ENCODE measurements around the gene COL8A1.

Gene COL8A1

DNA sequence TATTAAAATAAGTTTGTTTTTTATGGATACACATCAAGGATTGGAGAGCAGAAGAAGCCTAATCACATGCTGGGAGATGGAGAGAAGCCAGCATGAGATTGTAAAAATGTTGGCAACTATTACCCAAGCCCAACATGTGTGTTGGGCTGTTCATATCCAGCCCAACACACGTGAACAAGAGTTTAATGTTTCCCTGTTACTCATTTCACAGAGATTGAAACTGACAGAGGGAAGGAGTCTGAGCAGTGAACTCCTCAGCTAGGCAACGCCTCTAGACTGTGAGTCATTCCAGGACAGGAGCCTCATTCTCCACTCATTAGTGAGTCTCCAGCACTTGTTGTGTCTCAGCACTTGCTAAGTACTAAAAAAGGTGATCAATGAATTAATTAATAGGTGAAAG, 136.1 kb downstream of the COL8A1 start:
- Histone ChIP-seq H3K9ac (ENCODE audit: low read length) (no peak overlapping the region), H3K9me3 (ENCODE audit: insufficient read depth, low read depth, low read length) (no peaks in the 10 kb centered on the region), H4K8ac (ENCODE audit: low read depth, low read length) (no peak overlapping the region), H3K18ac (ENCODE audit: low read length) (no peak overlapping the region), H3K36me3 (ENCODE audit: control insufficient read depth in 1 of 2, insufficient read depth in 2 of 2, low read length in 2 of 2) (no peaks in the 10 kb centered on the region), H2BK12ac (ENCODE audit: low read length) (no peak overlapping the region), H3K23ac (ENCODE audit: low read length) (no peak overlapping the region), H3K4me3 (ENCODE audit: low read depth, low read length) (no peak overlapping the region), H2AK5ac (ENCODE audit: low read length) (no peak overlapping the region), H4K91ac (ENCODE audit: low read depth, low read length) (no peak overlapping the region), H2BK5ac (ENCODE audit: low read depth, low read length, poor library complexity) (no peak overlapping the region), H3K79me2 (ENCODE audit: control insufficient read depth, insufficient read depth, low read length, poor library complexity) (no peaks in the 10 kb centered on the region), H3K79me1 (ENCODE audit: low read length) (no peaks in the 10 kb centered on the region), H3K4ac (ENCODE audit: low read depth, low read length) (no peak overlapping the region), H3K14ac (ENCODE audit: low read length) (no peak overlapping the region), H2BK120ac (ENCODE audit: insufficient read depth, low read length, poor library complexity) (no peak overlapping the region), H3K4me1 (ENCODE audit: control insufficient read depth in 1 of 2, insufficient read depth in 2 of 2, low read length in 2 of 2) (peaks cover 2% of the 10 kb centered on the region in 2 experiments), H3K27ac (ENCODE audit: low read depth, low read length) (no peak overlapping the region), H3K4me2 (ENCODE audit: low read length) (no peak overlapping the region), H4K12ac (ENCODE audit: low read depth, low read length) (no peak overlapping the region), H3K27me3 (ENCODE audit: insufficient read depth, low read length) (no peaks in the 10 kb centered on the region), H2AFZ (ENCODE audit: insufficient read depth, low read length, poor library complexity) (no peak overlapping the region)
- no CpG with 5 or more reads among the region's 2 CpGs for WGBS (ENCODE audit: extremely low coverage, insufficient coverage, insufficient read length)
- DNase-seq, result peak; percentile 51 to 69

DNA sequence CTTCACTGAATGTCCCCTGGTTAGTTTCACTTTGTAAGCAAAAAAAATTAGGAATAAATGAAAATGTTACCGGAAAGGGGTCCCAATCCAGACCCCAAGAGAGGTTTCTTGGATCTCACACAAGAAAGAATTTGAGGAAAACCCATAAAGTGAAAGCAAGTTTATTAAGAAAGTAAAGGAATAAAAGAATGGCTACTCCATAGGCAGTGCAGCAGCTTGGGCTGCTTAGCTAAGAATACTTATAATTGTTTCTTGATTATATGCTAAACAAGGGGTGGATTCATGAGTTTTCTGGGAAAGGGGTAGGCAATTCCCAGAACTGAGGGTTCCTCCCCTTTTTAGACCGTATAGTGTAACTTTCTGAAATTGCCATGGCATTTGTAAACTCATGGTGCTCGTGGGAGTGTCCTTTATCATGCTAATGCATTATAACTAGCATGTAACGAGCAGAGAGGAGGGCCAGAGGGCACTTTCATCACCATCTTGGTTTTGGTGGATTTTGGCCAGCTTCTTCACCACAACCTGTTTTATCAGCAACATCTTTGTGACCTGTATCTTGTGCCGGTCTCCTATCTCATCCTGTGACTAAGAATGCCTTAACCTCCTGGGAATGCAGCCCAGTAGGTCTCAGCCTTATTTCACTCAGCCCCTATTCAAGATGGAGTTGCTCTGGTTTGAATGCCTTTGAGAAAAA, 138.3 kb downstream of the COL8A1 start:
- Histone ChIP-seq H3K4me2 (ENCODE audit: low read length) (no peak overlapping the region), H3K4ac (ENCODE audit: low read depth, low read length) (no peak overlapping the region), H3K18ac (ENCODE audit: low read length) (no peak overlapping the region), H3K14ac (ENCODE audit: low read length) (no peak overlapping the region), H3K4me3 (ENCODE audit: low read depth, low read length) (no peak overlapping the region), H2AFZ (ENCODE audit: insufficient read depth, low read length, poor library complexity) (no peak overlapping the region), H4K91ac (ENCODE audit: low read depth, low read length) (no peak overlapping the region), H3K9ac (ENCODE audit: low read length) (no peak overlapping the region), H3K9me3 (ENCODE audit: insufficient read depth, low read depth, low read length) (no peaks in the 10 kb centered on the region), H2BK5ac (ENCODE audit: low read depth, low read length, poor library complexity) (no peak overlapping the region), H3K23ac (ENCODE audit: low read length) (no peak overlapping the region), H3K36me3 (ENCODE audit: control insufficient read depth in 1 of 2, insufficient read depth in 2 of 2, low read length in 2 of 2) (no peaks in the 10 kb centered on the region), H4K8ac (ENCODE audit: low read depth, low read length) (no peak overlapping the region), H3K27ac (ENCODE audit: low read depth, low read length) (no peak overlapping the region), H2BK120ac (ENCODE audit: insufficient read depth, low read length, poor library complexity) (no peak overlapping the region), H3K79me1 (ENCODE audit: low read length) (no peaks in the 10 kb centered on the region), H4K12ac (ENCODE audit: low read depth, low read length) (no peak overlapping the region), H2AK5ac (ENCODE audit: low read length) (no peak overlapping the region), H3K4me1 (ENCODE audit: control insufficient read depth in 1 of 2, insufficient read depth in 2 of 2, low read length in 2 of 2) (peaks cover 2% of the 10 kb centered on the region in 2 experiments), H3K27me3 (ENCODE audit: insufficient read depth, low read length) (no peaks in the 10 kb centered on the region), H3K79me2 (ENCODE audit: control insufficient read depth, insufficient read depth, low read length, poor library complexity) (no peaks in the 10 kb centered on the region), H2BK12ac (ENCODE audit: low read length) (no peak overlapping the region)
- WGBS (ENCODE audit: extremely low coverage, insufficient coverage, insufficient read length), result no CpG with 5 or more reads among the region's 5 CpGs
- DNase-seq, result peak; percentile 58 to 78

DNA sequence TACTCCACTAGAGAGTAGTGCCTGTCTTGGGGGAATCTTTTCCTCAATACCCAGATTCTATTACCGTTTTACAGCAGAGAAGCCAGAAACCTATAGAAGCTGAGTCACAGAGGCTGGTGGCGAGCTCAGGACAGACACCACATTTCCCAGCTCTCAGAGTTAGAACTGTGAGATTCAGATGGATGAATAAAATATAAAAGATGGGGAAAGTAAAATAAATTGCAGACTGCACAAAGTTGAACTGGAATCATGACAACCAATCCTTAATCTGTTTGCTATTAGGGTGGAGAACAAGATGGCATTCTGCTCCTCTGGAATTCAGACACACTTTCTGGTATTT, 138.8 kb downstream of the COL8A1 start:
- Histone ChIP-seq H3K4me3 (ENCODE audit: low read depth, low read length) (no peak overlapping the region), H3K79me2 (ENCODE audit: control insufficient read depth, insufficient read depth, low read length, poor library complexity) (no peaks in the 10 kb centered on the region), H4K12ac (ENCODE audit: low read depth, low read length) (no peak overlapping the region), H3K4me1 (ENCODE audit: control insufficient read depth in 1 of 2, insufficient read depth in 2 of 2, low read length in 2 of 2) (peaks cover 2% of the 10 kb centered on the region in 2 experiments), H3K14ac (ENCODE audit: low read length) (no peak overlapping the region), H2BK120ac (ENCODE audit: insufficient read depth, low read length, poor library complexity) (no peak overlapping the region), H3K9ac (ENCODE audit: low read length) (no peak overlapping the region), H2BK5ac (ENCODE audit: low read depth, low read length, poor library complexity) (no peak overlapping the region), H3K27ac (ENCODE audit: low read depth, low read length) (no peak overlapping the region), H3K4me2 (ENCODE audit: low read length) (no peak overlapping the region), H3K9me3 (ENCODE audit: insufficient read depth, low read depth, low read length) (no peaks in the 10 kb centered on the region), H2BK12ac (ENCODE audit: low read length) (no peak overlapping the region), H2AK5ac (ENCODE audit: low read length) (no peak overlapping the region), H3K27me3 (ENCODE audit: insufficient read depth, low read length) (no peaks in the 10 kb centered on the region), H3K23ac (ENCODE audit: low read length) (no peak overlapping the region), H2AFZ (ENCODE audit: insufficient read depth, low read length, poor library complexity) (no peak overlapping the region), H4K8ac (ENCODE audit: low read depth, low read length) (no peak overlapping the region), H3K36me3 (ENCODE audit: control insufficient read depth in 1 of 2, insufficient read depth in 2 of 2, low read length in 2 of 2) (no peaks in the 10 kb centered on the region), H3K79me1 (ENCODE audit: low read length) (no peaks in the 10 kb centered on the region), H3K4ac (ENCODE audit: low read depth, low read length) (no peak overlapping the region), H3K18ac (ENCODE audit: low read length) (no peak overlapping the region), H4K91ac (ENCODE audit: low read depth, low read length) (no peak overlapping the region)
- no peak for DNase-seq
- no CpG with 5 or more reads among the region's 2 CpGs for WGBS (ENCODE audit: extremely low coverage, insufficient coverage, insufficient read length)

DNA sequence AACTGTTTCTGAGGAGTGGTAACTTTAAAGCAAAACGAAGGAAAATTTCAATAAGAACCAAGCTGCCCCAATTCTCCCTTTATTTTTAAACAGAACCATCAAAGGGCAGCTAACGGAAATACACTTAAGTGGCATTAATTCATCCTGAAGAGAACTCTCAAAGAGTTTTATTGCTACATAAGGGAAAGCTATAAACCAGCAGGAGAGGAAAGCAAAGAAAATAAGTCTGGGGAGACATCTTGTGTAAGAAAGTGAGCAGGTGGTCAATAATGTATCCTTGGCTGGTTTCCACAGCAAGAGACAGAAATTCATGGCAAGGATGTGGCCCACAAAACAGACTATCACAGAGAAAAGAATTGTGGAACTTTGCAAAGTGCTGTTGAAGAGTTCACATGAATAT, 139.3 kb downstream of the COL8A1 start:
- no peak for DNase-seq
- Histone ChIP-seq H3K4me2 (ENCODE audit: low read length) (no peak overlapping the region), H3K4me1 (ENCODE audit: control insufficient read depth in 1 of 2, insufficient read depth in 2 of 2, low read length in 2 of 2) (peaks cover 2% of the 10 kb centered on the region in 2 experiments), H3K27ac (ENCODE audit: low read depth, low read length) (no peak overlapping the region), H3K4ac (ENCODE audit: low read depth, low read length) (no peak overlapping the region), H4K12ac (ENCODE audit: low read depth, low read length) (no peak overlapping the region), H2BK5ac (ENCODE audit: low read depth, low read length, poor library complexity) (no peak overlapping the region), H2AK5ac (ENCODE audit: low read length) (no peak overlapping the region), H2BK120ac (ENCODE audit: insufficient read depth, low read length, poor library complexity) (no peak overlapping the region), H2BK12ac (ENCODE audit: low read length) (no peak overlapping the region), H4K8ac (ENCODE audit: low read depth, low read length) (no peak overlapping the region), H3K4me3 (ENCODE audit: low read depth, low read length) (no peak overlapping the region), H3K9me3 (ENCODE audit: insufficient read depth, low read depth, low read length) (no peaks in the 10 kb centered on the region), H3K27me3 (ENCODE audit: insufficient read depth, low read length) (no peaks in the 10 kb centered on the region), H3K18ac (ENCODE audit: low read length) (no peak overlapping the region), H3K79me1 (ENCODE audit: low read length) (no peaks in the 10 kb centered on the region), H3K79me2 (ENCODE audit: control insufficient read depth, insufficient read depth, low read length, poor library complexity) (no peaks in the 10 kb centered on the region), H2AFZ (ENCODE audit: insufficient read depth, low read length, poor library complexity) (no peak overlapping the region), H3K36me3 (ENCODE audit: control insufficient read depth in 1 of 2, insufficient read depth in 2 of 2, low read length in 2 of 2) (no peaks in the 10 kb centered on the region), H3K23ac (ENCODE audit: low read length) (no peak overlapping the region), H3K9ac (ENCODE audit: low read length) (no peak overlapping the region), H3K14ac (ENCODE audit: low read length) (no peak overlapping the region), H4K91ac (ENCODE audit: low read depth, low read length) (no peak overlapping the region)
- no CpG with 5 or more reads among the region's 2 CpGs for WGBS (ENCODE audit: extremely low coverage, insufficient coverage, insufficient read length)
